SK-N-SH (cell line): Measurements from ENCODE around the gene MX2.

ENCODE experiments used
- CTCF ChIP-seq: fragments of 200-600 bp; sonication (generic); IDR thresholded peaks from 2 replicates; pipeline ENCODE4 v1.6.1; 2017; ENCODE audit warnings: antibody characterized with exemption, mild to moderate bottlenecking, moderate library complexity
- EP300 ChIP-seq, 2 experiments: IDR thresholded peaks; 2 replicates each; pipeline versions ENCODE4 v1.4.0 to v1.6.1; 2012; ENCODE audit warnings: borderline replicate concordance in 1 of 2, low read depth in 1 of 2, low read length in 1 of 2
- EZH2phosphoT487 ChIP-seq: fragments of 200-600 bp; sonication (generic); IDR thresholded peaks from 2 replicates; pipeline ENCODE4 v1.6.1; 2017; ENCODE audit warnings: low read depth, mixed run types, mild to moderate bottlenecking, antibody characterized with exemption, moderate library complexity, borderline replicate concordance
- MXI1 ChIP-seq: IDR thresholded peaks from 2 replicates; pipeline ENCODE4 v1.6.1; 2012; ENCODE audit warnings: mild to moderate bottlenecking, low read depth, low read length, improper control_type of control experiment
- POLR2AphosphoS5 ChIP-seq: IDR thresholded peaks from 2 replicates; pipeline ENCODE4 v1.6.1; 2012; ENCODE audit warnings: low read depth, low read length
- USF2 ChIP-seq: fragments of 150-350 bp; IDR thresholded peaks from 2 replicates; pipeline ENCODE4 v1.6.1; 2017; ENCODE audit warnings: antibody characterized with exemption, low read length, low read depth, borderline replicate concordance
- TF ChIP-seq, protein P1 (sequence below): IDR thresholded peaks from 2 replicates; pipeline ENCODE4 v1.6.1; 2012; ENCODE audit warnings: mild to moderate bottlenecking, low read depth, low read length, moderate library complexity
- TF ChIP-seq, protein P2 (sequence below): IDR thresholded peaks from 2 replicates; pipeline ENCODE4 v1.4.0; 2012; ENCODE audit warnings: low read depth

DNA sequence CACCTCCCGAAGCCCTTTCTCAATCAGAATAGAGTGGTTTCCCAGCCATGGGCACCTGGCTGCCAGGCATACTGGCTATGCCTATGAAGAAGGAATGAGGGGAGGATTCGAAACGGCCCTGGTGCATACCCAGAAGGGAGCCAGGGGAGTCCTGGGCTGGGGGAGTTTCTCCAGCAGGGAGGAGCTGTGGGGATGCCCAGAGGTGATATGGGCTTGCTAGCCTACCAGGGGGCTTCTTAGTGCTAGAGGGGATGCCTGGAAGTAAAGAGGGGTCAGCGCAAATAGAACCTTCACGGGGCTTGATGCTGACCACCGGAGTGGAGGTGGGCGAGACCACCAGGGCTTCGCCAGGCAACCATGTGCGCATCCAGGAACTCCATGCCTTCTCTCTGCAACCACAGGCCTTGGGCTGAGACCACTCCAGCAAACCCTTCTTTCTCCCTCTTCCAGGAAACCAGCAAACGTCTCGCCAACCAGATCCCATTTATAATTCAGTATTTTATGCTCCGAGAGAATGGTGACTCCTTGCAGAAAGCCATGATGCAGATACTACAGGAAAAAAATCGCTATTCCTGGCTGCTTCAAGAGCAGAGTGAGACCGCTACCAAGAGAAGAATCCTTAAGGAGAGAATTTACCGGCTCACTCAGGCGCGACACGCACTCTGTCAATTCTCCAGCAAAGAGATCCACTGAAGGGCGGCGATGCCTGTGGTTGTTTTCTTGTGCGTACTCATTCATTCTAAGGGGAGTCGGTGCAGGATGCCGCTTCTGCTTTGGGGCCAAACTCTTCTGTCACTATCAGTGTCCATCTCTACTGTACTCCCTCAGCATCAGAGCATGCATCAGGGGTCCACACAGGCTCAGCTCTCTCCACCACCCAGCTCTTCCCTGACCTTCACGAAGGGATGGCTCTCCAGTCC is 46.0 kb downstream of the MX2 start:
- TF ChIP-seq CTCF (no peak), EP300 (IDR thresholded peaks at IDR 0.05; ENCODE audit: borderline replicate concordance in 1 of 2, low read depth in 1 of 2, low read length in 1 of 2) (no peak), MXI1 (no peak), POLR2AphosphoS5 (no peak), USF2 (no peak), EZH2phosphoT487 (no peak)
- TF ChIP-seq, protein P1, sequence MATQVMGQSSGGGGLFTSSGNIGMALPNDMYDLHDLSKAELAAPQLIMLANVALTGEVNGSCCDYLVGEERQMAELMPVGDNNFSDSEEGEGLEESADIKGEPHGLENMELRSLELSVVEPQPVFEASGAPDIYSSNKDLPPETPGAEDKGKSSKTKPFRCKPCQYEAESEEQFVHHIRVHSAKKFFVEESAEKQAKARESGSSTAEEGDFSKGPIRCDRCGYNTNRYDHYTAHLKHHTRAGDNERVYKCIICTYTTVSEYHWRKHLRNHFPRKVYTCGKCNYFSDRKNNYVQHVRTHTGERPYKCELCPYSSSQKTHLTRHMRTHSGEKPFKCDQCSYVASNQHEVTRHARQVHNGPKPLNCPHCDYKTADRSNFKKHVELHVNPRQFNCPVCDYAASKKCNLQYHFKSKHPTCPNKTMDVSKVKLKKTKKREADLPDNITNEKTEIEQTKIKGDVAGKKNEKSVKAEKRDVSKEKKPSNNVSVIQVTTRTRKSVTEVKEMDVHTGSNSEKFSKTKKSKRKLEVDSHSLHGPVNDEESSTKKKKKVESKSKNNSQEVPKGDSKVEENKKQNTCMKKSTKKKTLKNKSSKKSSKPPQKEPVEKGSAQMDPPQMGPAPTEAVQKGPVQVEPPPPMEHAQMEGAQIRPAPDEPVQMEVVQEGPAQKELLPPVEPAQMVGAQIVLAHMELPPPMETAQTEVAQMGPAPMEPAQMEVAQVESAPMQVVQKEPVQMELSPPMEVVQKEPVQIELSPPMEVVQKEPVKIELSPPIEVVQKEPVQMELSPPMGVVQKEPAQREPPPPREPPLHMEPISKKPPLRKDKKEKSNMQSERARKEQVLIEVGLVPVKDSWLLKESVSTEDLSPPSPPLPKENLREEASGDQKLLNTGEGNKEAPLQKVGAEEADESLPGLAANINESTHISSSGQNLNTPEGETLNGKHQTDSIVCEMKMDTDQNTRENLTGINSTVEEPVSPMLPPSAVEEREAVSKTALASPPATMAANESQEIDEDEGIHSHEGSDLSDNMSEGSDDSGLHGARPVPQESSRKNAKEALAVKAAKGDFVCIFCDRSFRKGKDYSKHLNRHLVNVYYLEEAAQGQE: no peak
- TF ChIP-seq, protein P2, sequence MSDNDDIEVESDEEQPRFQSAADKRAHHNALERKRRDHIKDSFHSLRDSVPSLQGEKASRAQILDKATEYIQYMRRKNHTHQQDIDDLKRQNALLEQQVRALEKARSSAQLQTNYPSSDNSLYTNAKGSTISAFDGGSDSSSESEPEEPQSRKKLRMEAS: no peak
